Sigmoid colon (tissue), 7 donors: ENCODE results near the gene SLC16A12. TPM values are rescaled to one million over a fixed set of nuclear protein-coding genes. Genes with fewer than 3 reads are reported as not detected.

Experiments used
- DNase-seq: peaks from one replicate; pipeline ENCODE4 v3.0.0-alpha.2; 2019
- H3K27ac ChIP-seq, 4 donors: fragments of 200-600 bp; sonication (generic); one replicate each; pipeline ENCODE4 v1.5.1; 2016 to 2019; ENCODE audit warnings: mild to moderate bottlenecking in 1 of 4
- H3K27me3 ChIP-seq, 3 donors: fragments of 200-600 bp; sonication (generic); one replicate each; pipeline ENCODE4 v1.5.1; 2019; ENCODE audit warnings: mild to moderate bottlenecking in 1 of 3
- H3K36me3 ChIP-seq, 4 donors: fragments of 200-600 bp; sonication (generic); one replicate each; pipeline ENCODE4 v1.5.1; 2016 to 2019
- H3K4me1 ChIP-seq, 4 donors: fragments of 200-600 bp; sonication (generic); one replicate each; pipeline ENCODE4 v1.5.1; 2017 to 2019
- H3K4me3 ChIP-seq, 4 donors: fragments of 200-600 bp; sonication (generic); one replicate each; pipeline ENCODE4 v1.5.1; 2017 to 2019; ENCODE audit warnings: mild to moderate bottlenecking in 2 of 4, moderate library complexity in 1 of 4
- H3K9me3 ChIP-seq, 4 donors: fragments of 200-600 bp in 3 of 4; sonication (generic) in 3 of 4; one replicate each; pipeline versions ENCODE4 v1.5.1 to v1.6.1; 2013 to 2019
- CTCF ChIP-seq, 4 experiments: fragments of 450-650 bp in 3 of 4; fragments of 200-600 bp in 1 of 4; IDR thresholded peaks; one replicate each; pipeline ENCODE4 v1.5.1; 2016 to 2019; ENCODE audit warnings: antibody characterized with exemption in 4 of 4, mild to moderate bottlenecking in 3 of 4, moderate library complexity in 2 of 4
- EP300 ChIP-seq, 4 donors: sonication (generic); formaldehyde crosslinking; IDR thresholded peaks; one replicate each; pipeline ENCODE4 v1.6.1; 2017; ENCODE audit warnings: antibody characterized with exemption in 4 of 4
- POLR2A ChIP-seq, 2 donors: fragments of 450-650 bp; IDR thresholded peaks; one replicate each; pipeline ENCODE4 v1.6.1; 2016; ENCODE audit warnings: antibody characterized with exemption in 2 of 2, mild to moderate bottlenecking in 2 of 2, moderate library complexity in 2 of 2
- POLR2AphosphoS5 ChIP-seq, 4 donors: sonication (generic); formaldehyde crosslinking; IDR thresholded peaks; one replicate each; pipeline ENCODE4 v1.6.1; 2017; ENCODE audit warnings: antibody characterized with exemption in 4 of 4
- WGBS, 2 donors: extraction: QIAGEN DNeasy Blood & Tissue Kit; methylation state at CpG; one replicate each; pipeline ENCODE4 v1.1.7; 2013; 5-methylcytosine and 5-hydroxymethylcytosine counted together
- intact Hi-C: fragments of 100-400 bp; cut with DNase I; formaldehyde crosslinking; loops from one replicate; pipeline ENCODE4 v1.15.1; 2023
- polyA plus RNA-seq, 3 donors: library from polyadenylated mRNA; stranded (reverse); fragments of 200-250 nt; gene quantifications; one replicate each; pipeline ENCODE4 v1.2.3, GENCODE V29; 2013
- total RNA-seq, 4 donors: library from RNA; depleted of rRNA; stranded (reverse); fragments of >200 nt; gene quantifications; one replicate each; pipeline ENCODE4 v1.1.0, GENCODE V29; 2016
- donor health status: healthy with polysubstance abuse.
- donor health status: Bipolar disorder and iron deficiency.
- donor health status: healthy.

Gene SLC16A12
- total and polyA plus RNA-seq, 7 donors = 0.13 to 3.9 (median 1.3) TPM; not detected in 1

GRCh38 chr10:89421018-89421476, 114.3 kb downstream of the SLC16A12 start:
- peaks cover 0 to 34% (median 14%) of the 10 kb centered on the region in 4 donors for H3K4me1 ChIP-seq
- intact Hi-C loops = no loop called here
- no peak overlapping the region for H3K27ac ChIP-seq
- TF ChIP-seq EP300 (IDR thresholded peaks at IDR 0.05) = no peak
- TF ChIP-seq CTCF (IDR thresholded peaks at IDR 0.05) = no peak
- no peak for TF ChIP-seq POLR2A (IDR thresholded peaks at IDR 0.05)
- no peak for TF ChIP-seq POLR2AphosphoS5 (IDR thresholded peaks at IDR 0.05)
- H3K36me3 ChIP-seq = peaks cover 0 to 13% (median 3%) of the 10 kb centered on the region in 4 donors
- H3K4me3 ChIP-seq = no peak overlapping the region
- no peak for DNase-seq
- WGBS, 2 donors = 95 to 96% methylated on average over 2 of the region's 2 CpGs
- H3K27me3 ChIP-seq = no peaks in the 10 kb centered on the region
- no peaks in the 10 kb centered on the region for H3K9me3 ChIP-seq

GRCh38 chr10:89419548-89419947, 115.8 kb downstream of the SLC16A12 start:
- no peak for DNase-seq
- H3K27ac ChIP-seq = no peak overlapping the region
- H3K4me1 ChIP-seq = peaks cover 0 to 41% (median 21%) of the 10 kb centered on the region in 4 donors
- H3K9me3 ChIP-seq = no peaks in the 10 kb centered on the region
- 45 to 87% methylated on average over 3 of the region's 3 CpGs for WGBS, 2 donors
- H3K36me3 ChIP-seq = peaks cover 0 to 13% (median 3%) of the 10 kb centered on the region in 4 donors
- no peaks in the 10 kb centered on the region for H3K27me3 ChIP-seq
- TF ChIP-seq CTCF (IDR thresholded peaks at IDR 0.05) (peak in 1 of 4 experiments; percentile 29), POLR2AphosphoS5 (IDR thresholded peaks at IDR 0.05) (no peak), EP300 (IDR thresholded peaks at IDR 0.05) (no peak), POLR2A (IDR thresholded peaks at IDR 0.05) (no peak)
- H3K4me3 ChIP-seq = no peak overlapping the region
- intact Hi-C loops = no loop called here

- Histone ChIP-seq H3K4me1 (peaks cover 0 to 45% (median 30%) of the 10 kb centered on the region in 4 donors), H3K9me3 (no peaks in the 10 kb centered on the region), H3K4me3 (no peak overlapping the region), H3K27ac (peak overlapping the region in 1 of 4 donors; percentile 6), H3K36me3 (peaks cover 0 to 9% (median 3%) of the 10 kb centered on the region in 4 donors), H3K27me3 (no peaks in the 10 kb centered on the region)
- DNase-seq = no peak
- intact Hi-C loops = no loop called here
- 94 to 98% methylated on average over 1 of the region's 1 CpG for WGBS, 2 donors
- TF ChIP-seq EP300 (IDR thresholded peaks at IDR 0.05) (no peak), CTCF (IDR thresholded peaks at IDR 0.05) (no peak), POLR2AphosphoS5 (IDR thresholded peaks at IDR 0.05) (no peak), POLR2A (IDR thresholded peaks at IDR 0.05) (no peak)
Observed at GRCh38 chr10:89416465-89416864, 118.9 kb downstream of the SLC16A12 start.

- DNase-seq = peak; percentile 76
- TF ChIP-seq CTCF (IDR thresholded peaks at IDR 0.05) (peak in 1 of 4 experiments; percentile 8), POLR2AphosphoS5 (IDR thresholded peaks at IDR 0.05) (no peak)
- 1% methylated on average over 66 of the region's 66 CpGs for WGBS, 2 donors
- no peaks in the 10 kb centered on the region for H3K9me3 ChIP-seq
- peak overlapping the region; percentile 87 to 96 (median 94) for H3K27ac ChIP-seq
- peak overlapping the region; percentile 73 to 89 (median 80) for H3K4me3 ChIP-seq
- H3K4me1 ChIP-seq = peaks cover 0 to 45% (median 30%) of the 10 kb centered on the region in 4 donors
- no peaks in the 10 kb centered on the region for H3K27me3 ChIP-seq
- H3K36me3 ChIP-seq = peaks cover 0 to 5% (median 0%) of the 10 kb centered on the region in 4 donors
- intact Hi-C loops = loop anchor here (2.0 to 5.0 kb wide), 2 partner anchors 22 to 158 kb away; partner anchors contain the start of gene IFIT1
Observed at GRCh38 chr10:89414879-89415821, 120.2 kb downstream of the SLC16A12 start.
